BLaER1 (cell line): ENCODE data around the gene PIP5K1B.
A peak's percentile ranks its signal among the peaks of the same experiment; 100 is the strongest.

Source experiments
- H3K27ac ChIP-seq: shearing (Covaris generic); formaldehyde crosslinking; 2 replicates; pipeline ENCODE4 v1.8.1; 2022
- H3K27me3 ChIP-seq: shearing (Covaris generic); formaldehyde crosslinking; 2 replicates; pipeline ENCODE4 v1.8.1; 2022
- H3K36me3 ChIP-seq: shearing (Covaris generic); formaldehyde crosslinking; 2 replicates; pipeline ENCODE4 v1.8.1; 2022
- H3K4me1 ChIP-seq: shearing (Covaris generic); formaldehyde crosslinking; 2 replicates; pipeline ENCODE4 v1.8.1; 2022
- H3K4me2 ChIP-seq: shearing (Covaris generic); formaldehyde crosslinking; 2 replicates; pipeline ENCODE4 v1.8.1; 2022
- H3K4me3 ChIP-seq: shearing (Covaris generic); formaldehyde crosslinking; 2 replicates; pipeline ENCODE4 v1.8.1; 2022
- H3K9ac ChIP-seq: shearing (Covaris generic); formaldehyde crosslinking; 2 replicates; pipeline ENCODE4 v1.8.1; 2022
- H3K9me3 ChIP-seq: shearing (Covaris generic); formaldehyde crosslinking; 2 replicates; pipeline ENCODE4 v1.8.1; 2022
- H4K20me1 ChIP-seq: shearing (Covaris generic); formaldehyde crosslinking; 2 replicates; pipeline ENCODE4 v1.8.1; 2022
- Cebpa-rat ChIP-seq: shearing (Covaris generic); IDR thresholded peaks from 2 replicates; pipeline ENCODE4 v1.8.1; 2022

Gene PIP5K1B

GRCh38 chr9:68841276-68842052 lies 136.4 kb downstream of the PIP5K1B start:
- Histone ChIP-seq H3K27me3 (no peaks in the 10 kb centered on the region), H3K4me1 (peaks cover 13% of the 10 kb centered on the region), H3K9me3 (no peaks in the 10 kb centered on the region), H3K9ac (no peak overlapping the region), H3K4me3 (no peak overlapping the region), H3K36me3 (no peaks in the 10 kb centered on the region), H3K27ac (no peak overlapping the region), H3K4me2 (peak overlapping the region; percentile 25), H4K20me1 (no peaks in the 10 kb centered on the region)
- TF ChIP-seq Cebpa-rat, result no peak

- no peaks in the 10 kb centered on the region for H4K20me1 ChIP-seq
- no peak overlapping the region for H3K9ac ChIP-seq
- H3K4me2 ChIP-seq, result no peak overlapping the region
- no peak for TF ChIP-seq Cebpa-rat
- H3K27ac ChIP-seq, result no peak overlapping the region
- no peaks in the 10 kb centered on the region for H3K9me3 ChIP-seq
- H3K4me1 ChIP-seq, result peaks cover 13% of the 10 kb centered on the region
- no peaks in the 10 kb centered on the region for H3K36me3 ChIP-seq
- no peaks in the 10 kb centered on the region for H3K27me3 ChIP-seq
- H3K4me3 ChIP-seq, result no peak overlapping the region
Observed at GRCh38 chr9:68842568-68842967, 137.5 kb downstream of the PIP5K1B start.

- no peak for TF ChIP-seq Cebpa-rat
- H3K9ac ChIP-seq, result no peak overlapping the region
- no peak overlapping the region for H3K4me2 ChIP-seq
- no peaks in the 10 kb centered on the region for H4K20me1 ChIP-seq
- no peaks in the 10 kb centered on the region for H3K9me3 ChIP-seq
- H3K27me3 ChIP-seq, result no peaks in the 10 kb centered on the region
- no peak overlapping the region for H3K27ac ChIP-seq
- no peak overlapping the region for H3K4me3 ChIP-seq
- peaks cover 13% of the 10 kb centered on the region for H3K4me1 ChIP-seq
- H3K36me3 ChIP-seq, result no peaks in the 10 kb centered on the region
Observed at GRCh38 chr9:68843239-68843638, 138.2 kb downstream of the PIP5K1B start.

- H3K36me3 ChIP-seq, result no peaks in the 10 kb centered on the region
- H3K9me3 ChIP-seq, result no peaks in the 10 kb centered on the region
- no peaks in the 10 kb centered on the region for H3K27me3 ChIP-seq
- no peak overlapping the region for H3K9ac ChIP-seq
- H3K4me2 ChIP-seq, result no peak overlapping the region
- TF ChIP-seq Cebpa-rat, result no peak
- H3K4me1 ChIP-seq, result peaks cover 13% of the 10 kb centered on the region
- H3K4me3 ChIP-seq, result no peak overlapping the region
- no peaks in the 10 kb centered on the region for H4K20me1 ChIP-seq
- no peak overlapping the region for H3K27ac ChIP-seq
Observed at GRCh38 chr9:68844157-68844556, 139.1 kb downstream of the PIP5K1B start.

GRCh38 chr9:68844631-68845612 lies 139.9 kb downstream of the PIP5K1B start:
- Histone ChIP-seq H3K9ac (no peak overlapping the region), H3K27ac (no peak overlapping the region), H3K4me3 (no peak overlapping the region), H3K4me2 (no peak overlapping the region), H4K20me1 (no peaks in the 10 kb centered on the region), H3K9me3 (no peaks in the 10 kb centered on the region), H3K27me3 (no peaks in the 10 kb centered on the region), H3K36me3 (no peaks in the 10 kb centered on the region), H3K4me1 (peaks cover 13% of the 10 kb centered on the region)
- no peak for TF ChIP-seq Cebpa-rat

- H3K4me1 ChIP-seq, result no peaks in the 10 kb centered on the region
- H3K9ac ChIP-seq, result no peak overlapping the region
- H3K4me2 ChIP-seq, result no peak overlapping the region
- no peak overlapping the region for H3K4me3 ChIP-seq
- no peaks in the 10 kb centered on the region for H4K20me1 ChIP-seq
- no peak for TF ChIP-seq Cebpa-rat
- H3K27ac ChIP-seq, result no peak overlapping the region
- no peaks in the 10 kb centered on the region for H3K36me3 ChIP-seq
- no peaks in the 10 kb centered on the region for H3K27me3 ChIP-seq
- no peaks in the 10 kb centered on the region for H3K9me3 ChIP-seq
Observed at GRCh38 chr9:68847765-68848164, 142.7 kb downstream of the PIP5K1B start.

GRCh38 chr9:68851657-68852056 lies 146.6 kb downstream of the PIP5K1B start:
- Histone ChIP-seq H3K36me3 (no peaks in the 10 kb centered on the region), H3K4me2 (no peak overlapping the region), H3K4me3 (no peak overlapping the region), H4K20me1 (no peaks in the 10 kb centered on the region), H3K9me3 (no peaks in the 10 kb centered on the region), H3K27me3 (no peaks in the 10 kb centered on the region), H3K4me1 (peaks cover 12% of the 10 kb centered on the region), H3K9ac (no peak overlapping the region), H3K27ac (no peak overlapping the region)
- no peak for TF ChIP-seq Cebpa-rat

- Histone ChIP-seq H3K4me3 (no peak overlapping the region), H3K36me3 (no peaks in the 10 kb centered on the region), H3K4me2 (no peak overlapping the region), H3K27ac (no peak overlapping the region), H4K20me1 (no peaks in the 10 kb centered on the region), H3K9ac (no peak overlapping the region), H3K4me1 (peaks cover 21% of the 10 kb centered on the region), H3K9me3 (no peaks in the 10 kb centered on the region), H3K27me3 (no peaks in the 10 kb centered on the region)
- TF ChIP-seq Cebpa-rat, result no peak
Observed at GRCh38 chr9:68852941-68853340, 147.9 kb downstream of the PIP5K1B start.

GRCh38 chr9:68859347-68859746 lies 154.3 kb downstream of the PIP5K1B start:
- Histone ChIP-seq H3K27me3 (no peaks in the 10 kb centered on the region), H3K36me3 (no peaks in the 10 kb centered on the region), H3K9ac (no peak overlapping the region), H3K9me3 (no peaks in the 10 kb centered on the region), H3K4me1 (peaks cover 21% of the 10 kb centered on the region), H4K20me1 (no peaks in the 10 kb centered on the region), H3K27ac (no peak overlapping the region), H3K4me2 (no peak overlapping the region), H3K4me3 (no peak overlapping the region)
- no peak for TF ChIP-seq Cebpa-rat

GRCh38 chr9:68860419-68860818 lies 155.4 kb downstream of the PIP5K1B start:
- Histone ChIP-seq H4K20me1 (no peaks in the 10 kb centered on the region), H3K4me3 (no peak overlapping the region), H3K27me3 (no peaks in the 10 kb centered on the region), H3K9ac (no peak overlapping the region), H3K4me1 (peaks cover 21% of the 10 kb centered on the region), H3K4me2 (no peak overlapping the region), H3K36me3 (no peaks in the 10 kb centered on the region), H3K27ac (no peak overlapping the region), H3K9me3 (no peaks in the 10 kb centered on the region)
- no peak for TF ChIP-seq Cebpa-rat
